Mucosa of stomach (tissue), 1 donor: ENCODE data around the gene MOGAT3.

Experiments
- H3K27me3 ChIP-seq: one replicate; pipeline ENCODE4 v1.7.0; 2013; ENCODE audit warnings: mild to moderate bottlenecking, low read length; ENCODE audit not compliant: control insufficient read depth, insufficient read depth
- H3K36me3 ChIP-seq: one replicate; pipeline ENCODE4 v1.7.0; 2013; ENCODE audit warnings: low read length; ENCODE audit not compliant: control insufficient read depth, insufficient read depth
- H3K4me1 ChIP-seq: one replicate; pipeline ENCODE4 v1.7.0; 2013; ENCODE audit warnings: mild to moderate bottlenecking, low read length; ENCODE audit not compliant: control insufficient read depth, insufficient read depth
- H3K4me3 ChIP-seq: one replicate; pipeline ENCODE4 v1.7.0; 2013; ENCODE audit warnings: low read length
- H3K9ac ChIP-seq: one replicate; pipeline ENCODE4 v1.7.0; 2013; ENCODE audit warnings: mild to moderate bottlenecking, low read length, moderate library complexity
- H3K9me3 ChIP-seq: one replicate; pipeline ENCODE4 v1.7.0; 2013; ENCODE audit warnings: mild to moderate bottlenecking, low read length, moderate library complexity; ENCODE audit not compliant: control insufficient read depth
- donor health status: Pancreatic carcinoma.

Gene MOGAT3

GRCh38 chr7:101173752-101174244 is 27.0 kb downstream of the MOGAT3 start:
- Histone ChIP-seq H3K9ac (no peak overlapping the region), H3K4me1 (peaks cover 31% of the 10 kb centered on the region), H3K27me3 (peaks cover 94% of the 10 kb centered on the region), H3K9me3 (no peaks in the 10 kb centered on the region), H3K4me3 (no peak overlapping the region), H3K36me3 (no peaks in the 10 kb centered on the region)

DNA sequence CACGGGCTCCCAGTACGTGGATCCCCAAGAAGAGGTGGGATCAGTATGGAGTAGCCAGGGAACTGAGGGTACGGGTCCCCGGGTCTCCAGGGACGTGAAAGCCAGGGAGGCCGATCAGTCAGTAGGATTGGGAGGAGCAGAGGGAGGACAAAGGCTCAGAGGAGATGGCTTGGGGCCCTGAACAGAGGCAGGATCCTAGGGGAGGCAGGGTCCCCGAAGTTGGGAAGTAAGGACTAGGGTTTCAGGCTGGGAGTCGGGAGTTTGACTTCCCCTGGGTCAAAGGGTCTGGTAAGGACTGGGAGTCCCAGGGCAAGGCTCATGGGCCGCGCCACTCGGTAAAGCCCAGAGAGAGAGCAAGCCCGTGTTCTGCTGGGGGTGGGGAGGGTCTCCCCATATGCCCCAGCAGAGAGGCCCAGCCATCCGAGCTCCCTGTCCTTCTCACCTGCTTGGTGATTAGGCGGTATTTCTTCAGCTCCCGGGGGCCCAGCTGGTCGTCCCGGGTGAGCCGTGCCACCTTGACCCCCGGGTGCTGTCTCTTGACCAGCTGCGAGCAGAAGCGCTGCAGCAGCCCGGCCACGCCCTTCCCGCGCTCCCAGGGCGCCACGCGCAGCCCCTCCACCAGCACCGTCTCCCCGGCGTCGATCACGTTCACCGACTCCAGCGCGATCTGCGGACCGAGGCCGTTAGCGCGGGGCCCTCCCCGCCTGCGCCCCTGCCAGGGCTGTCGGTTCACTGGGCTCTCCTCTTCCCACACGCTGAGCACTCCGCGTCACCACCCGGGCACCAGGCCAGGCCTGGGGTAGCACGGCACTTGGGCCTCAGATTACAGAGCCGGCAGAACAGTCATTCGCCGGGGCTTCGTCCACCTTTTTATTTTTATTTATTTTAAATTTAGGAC is 27.7 kb downstream of the MOGAT3 start:
- Histone ChIP-seq H3K4me1 (peaks cover 31% of the 10 kb centered on the region), H3K36me3 (no peaks in the 10 kb centered on the region), H3K9ac (no peak overlapping the region), H3K4me3 (no peak overlapping the region), H3K27me3 (peaks cover 97% of the 10 kb centered on the region), H3K9me3 (no peaks in the 10 kb centered on the region)

GRCh38 chr7:101172005-101172853 is 28.6 kb downstream of the MOGAT3 start:
- Histone ChIP-seq H3K27me3 (peaks cover 97% of the 10 kb centered on the region), H3K4me1 (peaks cover 31% of the 10 kb centered on the region), H3K9ac (no peak overlapping the region), H3K36me3 (no peaks in the 10 kb centered on the region), H3K4me3 (no peak overlapping the region), H3K9me3 (no peaks in the 10 kb centered on the region)

DNA sequence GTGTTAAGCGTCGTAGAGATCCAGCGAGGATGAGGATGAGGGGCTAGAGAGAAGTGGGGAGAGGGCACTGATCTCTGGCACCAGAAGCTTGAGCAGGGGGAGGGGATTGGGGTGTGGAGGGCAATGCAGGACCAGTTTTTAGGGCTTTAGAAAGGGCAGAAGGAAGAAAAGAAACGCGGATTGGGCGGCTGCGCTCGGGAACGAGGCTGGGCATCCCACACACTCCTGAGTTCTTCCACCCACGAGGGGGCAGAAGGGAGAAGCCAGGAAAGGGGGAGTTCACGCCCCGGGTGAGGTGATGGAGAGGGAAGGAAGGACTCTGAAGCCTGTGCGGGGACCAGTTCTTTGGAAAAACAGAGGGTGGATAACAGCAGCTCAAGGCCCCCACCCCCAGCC is 29.4 kb downstream of the MOGAT3 start:
- H3K36me3 ChIP-seq, result no peaks in the 10 kb centered on the region
- no peaks in the 10 kb centered on the region for H3K9me3 ChIP-seq
- peaks cover 31% of the 10 kb centered on the region for H3K4me1 ChIP-seq
- H3K9ac ChIP-seq, result no peak overlapping the region
- H3K27me3 ChIP-seq, result peaks cover 96% of the 10 kb centered on the region
- H3K4me3 ChIP-seq, result no peak overlapping the region

DNA sequence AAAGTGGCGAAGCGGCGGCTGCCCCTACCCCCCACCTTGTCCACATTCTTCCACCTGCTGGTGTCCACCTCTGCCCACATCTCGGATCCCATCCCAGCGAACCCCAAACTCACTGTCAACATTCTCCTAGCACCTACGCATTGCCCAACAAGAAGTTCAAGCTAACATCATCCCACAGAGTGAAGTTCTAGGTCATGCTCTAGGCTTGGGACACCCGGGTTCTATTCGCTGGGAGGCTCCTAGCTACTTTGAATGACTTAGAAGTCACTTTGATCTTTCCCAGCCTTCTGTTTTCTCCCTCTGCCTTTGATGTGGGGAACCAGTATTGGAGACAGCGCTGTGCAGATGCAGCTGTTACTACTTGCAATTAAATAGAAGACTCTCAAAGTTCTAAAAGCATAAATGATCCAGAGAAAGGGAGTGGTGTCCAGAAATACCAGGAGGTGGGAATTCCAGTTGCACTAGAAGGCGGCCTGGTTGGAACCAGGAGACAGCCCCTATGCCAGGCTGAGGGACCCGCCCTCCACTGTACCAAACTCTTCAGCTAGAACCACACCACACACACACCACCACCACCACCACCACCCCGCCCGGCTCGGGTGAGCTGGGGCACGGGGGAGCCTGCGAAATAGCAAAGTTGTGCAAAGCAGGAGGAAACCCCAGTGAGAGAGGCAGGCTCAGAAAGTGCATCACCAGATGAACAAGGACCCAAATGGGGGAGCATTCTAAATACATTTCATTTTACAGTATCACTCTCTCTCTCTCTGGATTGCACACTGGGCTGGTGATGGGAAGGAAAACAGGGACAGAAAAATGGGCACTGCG is 30.0 kb downstream of the MOGAT3 start:
- H3K9ac ChIP-seq, result no peak overlapping the region
- H3K9me3 ChIP-seq, result no peaks in the 10 kb centered on the region
- H3K4me1 ChIP-seq, result peaks cover 34% of the 10 kb centered on the region
- H3K27me3 ChIP-seq, result peaks cover 97% of the 10 kb centered on the region
- no peak overlapping the region for H3K4me3 ChIP-seq
- no peaks in the 10 kb centered on the region for H3K36me3 ChIP-seq

- H3K9me3 ChIP-seq, result no peaks in the 10 kb centered on the region
- H3K9ac ChIP-seq, result no peak overlapping the region
- H3K36me3 ChIP-seq, result no peaks in the 10 kb centered on the region
- peaks cover 95% of the 10 kb centered on the region for H3K27me3 ChIP-seq
- H3K4me3 ChIP-seq, result no peak overlapping the region
- peaks cover 42% of the 10 kb centered on the region for H3K4me1 ChIP-seq
Measured at GRCh38 chr7:101169838-101170551, 30.8 kb downstream of the MOGAT3 start.

DNA sequence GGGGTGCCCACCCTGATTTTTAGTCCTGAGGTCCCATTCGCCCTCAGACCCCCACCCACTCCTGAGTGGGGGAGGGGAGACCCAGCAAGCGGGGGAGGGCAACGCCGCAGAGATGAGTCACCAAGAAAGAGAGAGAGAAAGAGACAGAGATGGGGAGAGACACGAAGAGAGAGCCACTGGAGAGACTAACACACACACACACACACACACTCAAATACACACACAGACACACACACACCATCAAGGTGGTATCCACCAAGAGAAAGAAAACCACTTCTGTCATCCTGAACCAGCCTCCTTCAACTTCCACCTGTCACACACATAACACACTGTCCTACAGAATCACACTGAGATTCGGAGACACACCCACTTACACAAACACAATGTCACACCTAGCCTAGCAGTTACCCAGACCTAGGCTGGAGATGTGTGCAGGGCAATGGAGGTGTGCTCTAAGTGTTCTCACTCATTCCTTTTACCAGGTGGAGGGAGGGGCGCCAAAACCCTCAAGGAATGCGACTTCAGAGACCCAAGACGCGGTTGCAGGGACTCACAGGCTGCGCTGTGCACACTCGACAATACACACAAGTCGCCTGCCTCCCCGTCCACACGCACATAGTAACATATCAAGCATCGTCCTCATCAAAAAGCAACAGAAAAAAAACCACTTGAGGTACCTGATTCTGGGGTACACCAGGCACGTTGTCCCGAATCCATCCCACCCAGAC is 31.6 kb downstream of the MOGAT3 start:
- H3K27me3 ChIP-seq, result peaks cover 97% of the 10 kb centered on the region
- no peak overlapping the region for H3K9ac ChIP-seq
- H3K9me3 ChIP-seq, result no peaks in the 10 kb centered on the region
- H3K4me1 ChIP-seq, result peaks cover 41% of the 10 kb centered on the region
- H3K36me3 ChIP-seq, result no peaks in the 10 kb centered on the region
- no peak overlapping the region for H3K4me3 ChIP-seq

GRCh38 chr7:101168412-101169049 is 32.3 kb downstream of the MOGAT3 start:
- Histone ChIP-seq H3K9me3 (no peaks in the 10 kb centered on the region), H3K4me3 (no peak overlapping the region), H3K9ac (no peak overlapping the region), H3K4me1 (peaks cover 39% of the 10 kb centered on the region), H3K27me3 (peaks cover 97% of the 10 kb centered on the region), H3K36me3 (no peaks in the 10 kb centered on the region)

GRCh38 chr7:101167645-101168411 is 33.0 kb downstream of the MOGAT3 start:
- no peak overlapping the region for H3K9ac ChIP-seq
- H3K36me3 ChIP-seq, result no peaks in the 10 kb centered on the region
- no peak overlapping the region for H3K4me3 ChIP-seq
- H3K4me1 ChIP-seq, result peaks cover 37% of the 10 kb centered on the region
- peaks cover 95% of the 10 kb centered on the region for H3K27me3 ChIP-seq
- no peaks in the 10 kb centered on the region for H3K9me3 ChIP-seq
